ENCODE results near the gene RHOBTB3. TPM values are rescaled to one million over a fixed set of nuclear protein-coding genes. Genes with fewer than 3 reads are reported as not detected.
A peak's percentile ranks its signal among the peaks of the same experiment; 100 is the strongest.

The RHOBTB3 gene
- total RNA-seq, 4 donors from 2014 or later, result 58.7 to 85.7 (median 68.0) TPM

GRCh38 chr5:95826949-95827891 lies 96.1 kb downstream of the RHOBTB3 start:
- WGBS, 2 donors, result 89 to 93% methylated on average over 10 of the region's 10 CpGs
- no peak overlapping the region for H3K27ac ChIP-seq
- intact Hi-C loops (cut with DNase I), result no loop called here
- H3K36me3 ChIP-seq, result no peaks in the 10 kb centered on the region
- no peak overlapping the region for H3K4me3 ChIP-seq (replicated peaks in 1 of 3)
- H3K4me1 ChIP-seq, result peaks cover 0 to 14% of the 10 kb centered on the region in 2 donors
- no peaks in the 10 kb centered on the region for H3K9me3 ChIP-seq
- TF ChIP-seq CTCF (IDR thresholded peaks at IDR 0.05) (no peak), POLR2A (IDR thresholded peaks at IDR 0.05) (no peak)
- no peak for DNase-seq
- H3K27me3 ChIP-seq, result no peaks in the 10 kb centered on the region

- Histone ChIP-seq H3K4me1 (peaks cover 0 to 14% of the 10 kb centered on the region in 2 donors), H3K27ac (no peak overlapping the region)
- 79 to 83% methylated on average over 3 of the region's 3 CpGs for WGBS, 2 donors
Measured at GRCh38 chr5:95827892-95828246, 96.7 kb downstream of the RHOBTB3 start.

GRCh38 chr5:95830226-95830625 lies 99.1 kb downstream of the RHOBTB3 start:
- intact Hi-C loops (cut with DNase I), result no loop called here
- TF ChIP-seq CTCF (IDR thresholded peaks at IDR 0.05) (no peak), POLR2A (IDR thresholded peaks at IDR 0.05) (no peak)
- Histone ChIP-seq H3K4me3 (replicated peaks in 1 of 3) (no peak overlapping the region), H3K27me3 (no peaks in the 10 kb centered on the region), H3K4me1 (peaks cover 0 to 6% of the 10 kb centered on the region in 2 donors), H3K9me3 (no peaks in the 10 kb centered on the region), H3K27ac (no peak overlapping the region), H3K36me3 (no peaks in the 10 kb centered on the region)
- 98% methylated on average over 2 of the region's 2 CpGs for WGBS, 2 donors
- DNase-seq, result no peak

More at GRCh38 chr5:95827892-95828246, 96.7 kb downstream of the RHOBTB3 start:
- no peaks in the 10 kb centered on the region for H3K9me3 ChIP-seq
- H3K36me3 ChIP-seq, result no peaks in the 10 kb centered on the region
- TF ChIP-seq POLR2A (IDR thresholded peaks at IDR 0.05) (no peak), CTCF (IDR thresholded peaks at IDR 0.05) (no peak)
- intact Hi-C loops (cut with DNase I), result no loop called here
- no peak overlapping the region for H3K4me3 ChIP-seq (replicated peaks in 1 of 3)
- DNase-seq, result no peak
- no peaks in the 10 kb centered on the region for H3K27me3 ChIP-seq

GRCh38 chr5:95832664-95833063 lies 101.5 kb downstream of the RHOBTB3 start:
- Histone ChIP-seq H3K36me3 (no peaks in the 10 kb centered on the region), H3K4me3 (replicated peaks in 1 of 3) (no peak overlapping the region), H3K27ac (no peak overlapping the region), H3K27me3 (no peaks in the 10 kb centered on the region), H3K9me3 (no peaks in the 10 kb centered on the region), H3K4me1 (peaks cover 4 to 21% of the 10 kb centered on the region in 2 donors)
- intact Hi-C loops (cut with DNase I), result no loop called here
- DNase-seq, result no peak
- TF ChIP-seq CTCF (IDR thresholded peaks at IDR 0.05) (no peak), POLR2A (IDR thresholded peaks at IDR 0.05) (no peak)

- WGBS, 2 donors, result 49 to 64% methylated on average over 10 of the region's 10 CpGs
Measured at GRCh38 chr5:95835682-95836385, 104.7 kb downstream of the RHOBTB3 start.

More at GRCh38 chr5:95835682-95836385, 104.7 kb downstream of the RHOBTB3 start:
- H3K27me3 ChIP-seq, result no peaks in the 10 kb centered on the region
- H3K36me3 ChIP-seq, result no peaks in the 10 kb centered on the region
- DNase-seq, result no peak
- H3K4me1 ChIP-seq, result peaks cover 4 to 21% of the 10 kb centered on the region in 2 donors
- intact Hi-C loops (cut with DNase I), result no loop called here
- H3K4me3 ChIP-seq (replicated peaks in 1 of 3), result no peak overlapping the region
- no peaks in the 10 kb centered on the region for H3K9me3 ChIP-seq
- no peak for TF ChIP-seq POLR2A (IDR thresholded peaks at IDR 0.05)
- TF ChIP-seq CTCF (IDR thresholded peaks at IDR 0.05), result no peak
- peak overlapping the region; percentile 33 to 80 (median 72) for H3K27ac ChIP-seq

Data from thyroid gland (tissue), 4 donors.